IMR-90 (cell line): ENCODE results near the gene LUC7L.

Source experiments
- MAFK ChIP-seq: IDR thresholded peaks from 2 replicates; pipeline ENCODE4 v1.6.1; 2012; ENCODE audit warnings: low read depth, low read length, improper control_type of control experiment
- POLR2A ChIP-seq: IDR thresholded peaks from 2 replicates; pipeline ENCODE4 v1.6.1; 2012; ENCODE audit warnings: mild to moderate bottlenecking, low read depth, low read length
- RAD21 ChIP-seq: IDR thresholded peaks from 2 replicates; pipeline ENCODE4 v1.6.1; 2012; ENCODE audit warnings: low read length, improper control_type of control experiment
- SMC3 ChIP-seq: fragments of 150-350 bp; IDR thresholded peaks from 2 replicates; pipeline ENCODE4 v1.6.1; 2016; ENCODE audit warnings: low read depth, mild to moderate bottlenecking, antibody characterized with exemption, low read length, moderate library complexity
- TF ChIP-seq, protein P1 (sequence below): conservative IDR thresholded peaks from 2 replicates; pipeline ENCODE4 v1.5.1; 2012; ENCODE audit warnings: mild to moderate bottlenecking, low read depth, low read length, improper control_type of control experiment
- TF ChIP-seq, protein P2 (sequence below): fragments of 150-350 bp; IDR thresholded peaks from 2 replicates; pipeline ENCODE4 v1.6.1; 2017; ENCODE audit warnings: mild to moderate bottlenecking, antibody characterized with exemption, low read length, low read depth

DNA sequence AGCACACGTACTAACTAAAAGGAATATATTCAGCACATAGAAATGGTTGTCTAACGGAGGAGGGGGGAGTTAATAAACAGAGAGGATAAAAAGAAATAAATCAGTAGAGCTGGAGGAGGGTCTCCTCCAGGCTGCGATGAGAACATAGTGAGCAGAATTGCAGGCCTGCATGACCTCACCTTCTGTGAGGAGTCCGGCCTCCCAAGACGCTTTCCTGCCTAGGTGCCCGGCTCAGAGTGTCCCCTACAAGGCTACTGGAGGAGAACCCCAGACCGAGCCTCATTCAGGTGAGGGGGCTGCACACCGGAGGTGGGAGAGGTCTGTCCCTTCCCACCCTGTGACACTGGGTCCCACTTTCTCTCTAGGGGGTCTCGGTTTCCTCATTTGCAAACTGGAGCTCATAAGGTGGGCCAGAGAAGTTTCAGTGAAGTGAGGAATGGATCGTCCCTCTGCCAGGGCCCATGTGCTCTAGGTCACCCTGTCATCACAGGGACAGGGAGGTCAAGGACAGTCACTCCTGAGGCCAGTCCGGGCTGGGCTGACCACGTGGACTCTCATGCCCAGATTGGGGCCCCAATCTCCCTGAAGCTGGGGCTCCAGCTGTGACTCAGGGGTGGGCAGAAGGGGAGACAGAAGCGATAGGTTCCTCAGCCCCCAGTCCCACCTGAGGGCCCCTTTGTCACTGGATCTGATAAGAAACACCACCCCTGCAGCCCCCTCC lies 66.8 kb downstream of the LUC7L start:
- TF ChIP-seq, protein P1, sequence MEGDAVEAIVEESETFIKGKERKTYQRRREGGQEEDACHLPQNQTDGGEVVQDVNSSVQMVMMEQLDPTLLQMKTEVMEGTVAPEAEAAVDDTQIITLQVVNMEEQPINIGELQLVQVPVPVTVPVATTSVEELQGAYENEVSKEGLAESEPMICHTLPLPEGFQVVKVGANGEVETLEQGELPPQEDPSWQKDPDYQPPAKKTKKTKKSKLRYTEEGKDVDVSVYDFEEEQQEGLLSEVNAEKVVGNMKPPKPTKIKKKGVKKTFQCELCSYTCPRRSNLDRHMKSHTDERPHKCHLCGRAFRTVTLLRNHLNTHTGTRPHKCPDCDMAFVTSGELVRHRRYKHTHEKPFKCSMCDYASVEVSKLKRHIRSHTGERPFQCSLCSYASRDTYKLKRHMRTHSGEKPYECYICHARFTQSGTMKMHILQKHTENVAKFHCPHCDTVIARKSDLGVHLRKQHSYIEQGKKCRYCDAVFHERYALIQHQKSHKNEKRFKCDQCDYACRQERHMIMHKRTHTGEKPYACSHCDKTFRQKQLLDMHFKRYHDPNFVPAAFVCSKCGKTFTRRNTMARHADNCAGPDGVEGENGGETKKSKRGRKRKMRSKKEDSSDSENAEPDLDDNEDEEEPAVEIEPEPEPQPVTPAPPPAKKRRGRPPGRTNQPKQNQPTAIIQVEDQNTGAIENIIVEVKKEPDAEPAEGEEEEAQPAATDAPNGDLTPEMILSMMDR: no peak
- TF ChIP-seq RAD21 (no peak), POLR2A (no peak), SMC3 (no peak), MAFK (no peak)
- TF ChIP-seq, protein P2, sequence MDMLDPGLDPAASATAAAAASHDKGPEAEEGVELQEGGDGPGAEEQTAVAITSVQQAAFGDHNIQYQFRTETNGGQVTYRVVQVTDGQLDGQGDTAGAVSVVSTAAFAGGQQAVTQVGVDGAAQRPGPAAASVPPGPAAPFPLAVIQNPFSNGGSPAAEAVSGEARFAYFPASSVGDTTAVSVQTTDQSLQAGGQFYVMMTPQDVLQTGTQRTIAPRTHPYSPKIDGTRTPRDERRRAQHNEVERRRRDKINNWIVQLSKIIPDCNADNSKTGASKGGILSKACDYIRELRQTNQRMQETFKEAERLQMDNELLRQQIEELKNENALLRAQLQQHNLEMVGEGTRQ: no peak
